Hematopoietic multipotent progenitor cell (in vitro differentiated cells): ENCODE measurements around the gene CAMSAP1. TPM values are rescaled to one million over a fixed set of nuclear protein-coding genes. Genes with fewer than 3 reads are reported as not detected.
"Not testable (repeated sequence)": the region's sequence is repeated elsewhere in the genome, so short reads cannot be mapped to it uniquely, and the experiment has no call there.

ENCODE experiments used
- DNase-seq, 3 donors: peaks; one replicate each; pipeline ENCODE4 v3.0.0-alpha.2; 2011 to 2015; ENCODE audit warnings: low read depth in 2 of 3, low spot score in 2 of 3
- total RNA-seq: library from RNA; depleted of rRNA; stranded (reverse); fragments of >200 nt; gene quantifications from one replicate; pipeline ENCODE4 v1.2.3, GENCODE V29; 2012

Gene CAMSAP1
- total RNA-seq, 1 donor: 18.0 TPM

- no peak for DNase-seq
Measured at GRCh38 chr9:135902655-135903357, 4.5 kb downstream of the CAMSAP1 start.

DNA sequence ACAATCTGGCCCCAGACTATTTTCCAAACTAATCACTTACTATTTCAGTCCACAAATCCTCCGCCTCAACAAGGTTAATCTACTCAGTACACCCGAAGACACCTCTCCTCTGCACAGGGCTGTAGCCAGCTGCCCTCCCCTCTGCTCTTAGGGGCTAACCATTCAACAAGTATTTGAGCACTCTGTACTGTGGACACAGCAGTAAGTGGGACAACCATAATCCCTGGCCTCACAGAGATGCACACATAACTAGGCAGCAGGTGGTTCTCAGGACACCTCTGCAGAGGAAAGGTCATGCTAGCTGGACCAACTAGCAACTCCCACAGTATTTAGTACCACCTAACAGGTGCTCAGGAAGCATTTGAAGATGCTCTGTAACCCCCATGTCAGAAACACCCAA, 5.5 kb downstream of the CAMSAP1 start:
- no peak for DNase-seq

DNA sequence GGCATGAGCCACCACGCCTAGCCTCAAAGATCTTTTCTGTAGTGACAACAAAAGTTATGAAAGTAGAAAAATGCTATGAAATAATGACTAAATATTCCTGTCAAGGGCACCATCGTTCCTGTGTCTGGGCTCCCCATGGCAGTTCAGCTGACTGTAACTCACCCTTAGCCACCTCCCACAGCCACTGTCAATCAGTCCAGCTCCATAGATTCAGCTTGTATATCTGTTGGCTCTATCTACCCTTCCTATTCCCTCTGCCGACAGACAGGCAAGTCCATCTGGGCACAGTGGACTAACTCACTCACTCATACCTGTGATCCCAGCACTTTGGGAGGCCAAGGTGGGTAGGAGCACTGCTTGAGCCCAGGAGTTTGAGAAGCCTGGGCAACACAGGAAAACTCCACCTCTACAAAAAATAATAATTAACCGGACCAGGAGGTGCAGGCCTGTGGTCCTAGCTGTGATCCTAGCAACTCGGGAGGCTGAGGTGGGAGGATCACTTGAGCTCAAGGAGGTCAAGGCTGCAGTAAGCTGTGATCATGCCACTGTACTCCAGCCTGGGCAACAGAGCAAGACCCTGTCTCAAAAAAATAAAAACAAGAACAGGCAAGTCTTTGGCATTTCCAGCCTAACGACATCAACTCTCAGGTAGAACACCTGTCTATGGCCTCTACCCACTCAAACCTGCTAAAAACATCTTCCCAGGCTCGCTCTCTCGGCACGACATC, 6.2 kb downstream of the CAMSAP1 start:
- no peak for DNase-seq

DNA sequence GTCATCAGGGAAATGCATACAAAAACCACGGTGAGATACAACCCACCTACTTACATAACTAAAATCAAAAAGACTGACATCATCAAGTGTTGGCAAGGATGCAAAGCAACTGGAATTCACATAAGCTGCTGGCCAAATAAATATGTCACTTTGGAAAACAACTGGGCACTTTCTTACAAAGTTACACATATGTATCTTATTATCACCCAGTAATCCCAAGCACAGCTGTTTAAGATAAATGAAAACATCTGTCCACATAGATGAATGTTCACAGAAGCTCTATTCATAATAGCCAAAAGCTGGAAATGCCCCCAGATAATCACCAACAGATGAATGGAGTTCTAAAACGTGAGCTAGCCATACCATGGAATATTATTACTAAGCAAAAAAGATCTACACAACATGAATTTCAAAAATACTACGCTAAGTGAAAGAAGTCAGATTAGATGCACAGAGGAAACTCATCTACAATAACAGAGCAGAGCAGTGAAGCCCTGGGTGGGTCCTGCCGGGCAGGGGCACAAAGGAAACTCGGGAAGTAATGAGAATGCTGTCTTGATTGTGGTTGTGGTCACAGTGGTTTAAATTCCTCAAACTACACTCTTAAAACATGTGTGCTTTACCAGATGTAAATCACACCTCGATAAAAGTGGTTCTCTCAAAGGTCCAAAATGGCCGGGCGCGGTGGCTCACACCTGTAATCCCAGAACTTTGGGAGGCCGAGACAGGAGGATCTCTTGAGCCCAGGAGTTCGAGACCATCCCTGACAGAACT, 8.5 kb downstream of the CAMSAP1 start:
- peak in 1 of 3 donors; percentile 54 for DNase-seq

DNA sequence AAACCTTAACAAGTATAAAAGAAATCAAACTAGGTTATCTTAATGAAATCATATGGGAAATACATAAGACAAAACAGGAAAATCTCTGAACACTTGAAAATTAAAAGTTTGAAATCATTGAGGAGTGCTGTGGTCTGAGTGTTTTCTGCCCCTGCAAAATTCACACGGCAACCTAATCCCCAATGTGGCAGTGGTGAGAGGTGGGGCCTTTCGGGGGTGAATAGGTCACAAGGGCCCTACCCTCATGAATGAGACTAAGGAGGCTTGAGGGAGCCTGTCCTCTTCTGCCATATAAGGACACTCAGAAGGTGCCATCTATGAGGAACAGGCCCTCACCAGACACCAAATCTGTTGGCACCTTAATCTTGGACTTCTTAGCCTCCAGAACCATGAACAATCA, 10.7 kb downstream of the CAMSAP1 start:
- no peak for DNase-seq

DNA sequence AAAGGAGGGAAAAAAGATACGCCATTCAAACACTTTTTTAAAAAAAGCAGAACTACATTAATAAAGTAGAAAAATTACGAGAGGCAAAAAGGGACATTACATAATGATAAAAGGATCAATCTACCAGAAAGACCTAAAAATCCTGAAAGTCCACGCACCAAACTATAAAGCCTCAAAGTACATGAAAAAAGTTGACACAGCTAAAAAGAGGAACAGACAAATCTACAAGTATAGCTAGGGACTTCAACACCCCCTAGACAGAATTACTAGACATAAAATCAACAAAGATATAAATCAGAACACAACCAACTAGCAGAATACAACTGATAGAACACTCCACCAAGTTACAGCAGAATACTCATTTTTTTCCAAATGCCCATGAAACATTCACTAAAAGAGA, 11.1 kb downstream of the CAMSAP1 start:
- no peak for DNase-seq

- DNase-seq: no peak
Measured at GRCh38 chr9:135895202-135895848, 12.0 kb downstream of the CAMSAP1 start.

DNA sequence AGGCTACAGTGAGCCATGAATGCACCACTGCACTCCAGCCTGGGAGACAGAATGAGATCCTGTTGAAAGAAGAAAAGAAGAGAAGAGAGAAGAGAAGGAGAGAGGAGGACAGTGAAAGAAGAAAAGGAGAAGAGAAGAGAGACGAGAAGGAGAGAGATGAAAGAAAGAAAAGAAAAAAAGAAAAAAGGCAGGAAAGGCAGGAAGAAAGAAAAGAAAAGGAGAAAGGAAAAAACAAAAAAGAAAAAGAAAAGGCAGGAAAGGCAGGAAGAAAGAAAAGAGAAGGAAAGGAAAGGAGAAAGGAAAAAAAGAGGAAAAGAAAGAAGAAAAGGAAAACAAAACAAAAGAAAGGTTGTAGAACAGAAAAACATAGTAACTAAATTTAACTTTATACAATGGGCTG, 14.2 kb downstream of the CAMSAP1 start:
- no peak for DNase-seq

DNA sequence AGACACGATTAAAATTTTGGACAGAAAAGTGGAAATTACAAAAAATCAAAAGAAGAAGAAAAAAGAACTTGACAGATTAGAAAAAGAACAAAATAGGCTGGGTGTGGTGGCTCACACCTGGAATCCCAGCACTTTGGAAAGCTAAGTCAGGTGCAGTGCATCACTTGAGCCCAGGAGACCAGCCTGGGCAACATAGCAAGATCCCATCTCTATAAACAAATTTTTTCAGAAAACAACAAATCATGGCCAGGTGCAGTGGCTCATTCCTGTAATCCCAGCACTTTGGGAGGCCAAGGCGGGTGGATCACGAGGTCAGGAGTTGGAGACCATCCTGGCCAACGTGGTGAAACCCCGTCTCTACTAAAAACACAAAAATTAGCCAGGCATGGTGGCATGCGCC, 15.0 kb downstream of the CAMSAP1 start:
- DNase-seq: not testable (repeated sequence)

GRCh38 chr9:135891027-135891631, 16.2 kb downstream of the CAMSAP1 start:
- no peak for DNase-seq

DNA sequence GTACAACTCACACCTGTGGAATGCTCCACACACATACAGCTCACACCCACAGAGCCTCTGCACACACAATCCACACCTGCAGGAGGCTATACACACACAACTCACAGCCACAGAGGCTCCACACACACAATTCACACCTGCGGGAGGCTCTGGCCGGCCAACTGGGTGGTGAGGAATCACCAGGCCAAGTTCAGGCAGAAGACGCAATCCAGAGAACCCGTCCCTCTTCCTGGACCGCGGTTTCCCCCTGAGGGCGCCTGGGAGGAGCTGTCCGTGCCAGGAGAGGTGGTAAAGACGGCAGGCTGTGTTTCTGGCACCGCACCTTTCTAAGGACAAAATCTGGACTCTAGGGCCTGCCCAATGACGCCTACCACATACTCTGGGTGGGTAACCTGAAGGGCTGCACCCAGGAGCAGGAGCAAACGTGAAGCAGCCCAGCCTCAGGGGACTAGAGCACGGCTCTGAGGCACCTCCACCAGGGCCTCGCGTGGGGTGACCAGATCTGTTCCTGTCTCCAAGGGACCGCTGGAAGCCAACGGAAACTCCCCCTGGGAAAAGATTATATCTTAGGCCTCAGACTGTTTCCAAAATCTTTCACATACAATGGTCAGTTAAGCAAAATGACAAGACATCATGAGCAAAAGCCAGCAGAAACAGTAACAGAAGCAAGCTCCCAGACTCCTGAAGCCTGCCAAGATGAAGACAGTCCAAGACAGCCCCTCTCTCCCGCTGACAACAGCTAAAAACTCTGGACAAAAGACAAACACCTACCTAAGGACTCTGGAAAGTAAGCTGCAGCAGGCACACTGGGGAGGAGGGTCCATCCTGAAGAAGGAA, 16.9 kb downstream of the CAMSAP1 start:
- DNase-seq: no peak

DNA sequence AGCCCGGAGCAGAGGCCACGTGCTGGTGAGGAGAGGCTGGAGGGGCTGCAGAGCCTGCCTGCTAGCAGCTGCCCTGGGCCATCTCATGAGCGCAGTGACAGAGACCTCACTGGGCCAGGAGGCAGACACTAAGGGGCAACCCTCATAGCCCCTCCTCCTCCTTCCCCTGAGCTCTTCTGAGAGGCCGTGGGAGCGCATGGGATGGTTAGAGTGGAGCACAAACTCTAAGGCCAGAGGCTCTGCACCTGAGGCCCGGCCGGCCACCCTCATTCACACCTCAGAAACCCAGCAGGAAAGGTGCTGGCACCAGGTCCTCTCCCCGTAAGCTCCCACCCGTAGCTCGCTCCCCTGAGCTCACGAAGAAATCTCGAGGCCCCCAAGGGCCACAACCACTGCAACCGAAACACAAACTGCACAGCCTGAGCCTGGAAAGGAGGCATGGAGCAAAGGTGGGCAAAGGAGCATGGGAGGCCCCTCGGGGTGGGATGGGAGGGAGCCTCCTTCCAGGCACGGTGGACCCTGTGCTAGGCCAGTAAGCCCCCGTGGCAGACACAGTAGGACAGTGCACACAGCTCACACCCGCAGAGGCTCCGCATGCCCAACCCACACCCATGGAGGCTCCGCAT, 17.7 kb downstream of the CAMSAP1 start:
- no peak for DNase-seq

DNA sequence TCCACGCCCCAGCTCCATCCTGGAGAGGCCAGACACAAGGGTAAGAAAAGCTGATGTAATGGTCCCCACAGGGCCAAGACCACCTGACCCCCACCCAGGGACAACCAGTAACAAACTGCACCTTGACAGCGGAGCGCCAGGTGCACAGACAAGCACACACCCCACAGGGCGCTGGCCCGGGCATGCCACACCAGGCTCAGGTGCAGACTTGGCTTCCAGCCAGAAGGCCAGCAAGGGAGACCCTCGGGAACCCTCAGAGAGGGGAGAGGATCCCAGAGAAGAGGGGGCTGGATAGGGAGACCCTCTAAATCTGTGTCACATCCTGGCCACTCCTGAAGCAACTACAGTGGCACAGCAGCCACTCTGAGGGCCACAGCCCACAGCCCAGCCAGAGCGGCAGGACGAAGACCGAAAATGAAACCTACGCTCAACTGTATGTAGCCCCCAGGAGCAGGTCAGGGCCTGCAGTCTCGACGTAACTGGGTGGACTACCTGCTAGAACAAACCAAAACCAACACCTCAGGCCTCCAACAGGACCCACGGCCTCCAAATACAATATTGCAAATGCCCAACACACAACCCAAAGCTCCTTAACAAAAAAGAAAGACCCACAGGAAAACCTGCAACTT, 18.5 kb downstream of the CAMSAP1 start:
- no peak for DNase-seq

GRCh38 chr9:135888126-135888765, 19.1 kb downstream of the CAMSAP1 start:
- DNase-seq: no peak

DNA sequence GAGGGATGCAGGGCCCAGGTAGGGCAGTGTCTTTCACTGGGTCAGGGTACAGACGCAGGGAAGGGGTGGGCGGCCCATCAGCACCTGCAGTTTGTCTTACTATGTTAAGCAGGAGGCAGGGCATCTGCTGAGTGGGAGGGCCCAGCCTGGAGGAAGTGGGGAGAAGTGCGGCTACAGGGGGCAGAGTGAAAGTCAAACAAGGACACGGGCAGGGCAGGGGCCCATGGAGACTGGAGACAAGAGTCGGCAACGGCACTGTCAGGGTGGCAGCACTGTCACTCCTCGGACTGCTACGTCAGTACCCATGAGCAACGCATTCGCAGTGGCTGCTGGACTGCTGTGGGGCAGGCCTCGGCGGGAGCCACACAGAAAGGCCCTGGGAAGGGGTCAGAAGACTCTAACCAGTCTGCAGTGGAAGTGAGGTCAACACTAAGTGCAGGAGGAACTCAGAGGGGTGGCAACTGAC, 19.7 kb downstream of the CAMSAP1 start:
- DNase-seq: peak in 2 of 3 donors; percentile 78 to 81

DNA sequence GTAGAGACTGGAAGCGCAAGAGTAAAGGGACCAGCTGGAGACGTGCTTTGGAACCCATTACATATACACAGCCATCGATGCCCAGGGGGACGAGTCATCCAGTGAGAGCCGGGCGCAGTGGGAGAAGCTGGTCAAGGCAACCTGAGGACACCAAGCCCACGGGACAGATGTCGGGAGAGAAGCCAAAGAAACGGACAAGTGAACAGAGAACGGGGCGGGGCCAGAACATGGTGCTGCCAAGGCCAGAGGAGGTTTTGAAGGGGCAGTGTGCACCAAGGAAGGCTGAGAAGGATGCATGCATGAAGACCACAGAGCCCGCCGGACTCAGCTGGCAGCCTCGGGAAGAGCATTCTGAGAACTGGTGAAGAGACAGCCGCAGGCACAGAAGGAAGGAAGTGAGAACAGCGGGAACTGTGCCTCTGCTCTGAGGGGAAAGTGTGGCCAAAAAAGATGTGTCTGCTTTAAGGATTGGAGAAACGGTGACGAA, 20.3 kb downstream of the CAMSAP1 start:
- peak in 1 of 3 donors; percentile 32 for DNase-seq

- no peak for DNase-seq
Measured at GRCh38 chr9:135886147-135886981, 21.0 kb downstream of the CAMSAP1 start.
